ENCODE measurements around the gene MEGF9.

DNA sequence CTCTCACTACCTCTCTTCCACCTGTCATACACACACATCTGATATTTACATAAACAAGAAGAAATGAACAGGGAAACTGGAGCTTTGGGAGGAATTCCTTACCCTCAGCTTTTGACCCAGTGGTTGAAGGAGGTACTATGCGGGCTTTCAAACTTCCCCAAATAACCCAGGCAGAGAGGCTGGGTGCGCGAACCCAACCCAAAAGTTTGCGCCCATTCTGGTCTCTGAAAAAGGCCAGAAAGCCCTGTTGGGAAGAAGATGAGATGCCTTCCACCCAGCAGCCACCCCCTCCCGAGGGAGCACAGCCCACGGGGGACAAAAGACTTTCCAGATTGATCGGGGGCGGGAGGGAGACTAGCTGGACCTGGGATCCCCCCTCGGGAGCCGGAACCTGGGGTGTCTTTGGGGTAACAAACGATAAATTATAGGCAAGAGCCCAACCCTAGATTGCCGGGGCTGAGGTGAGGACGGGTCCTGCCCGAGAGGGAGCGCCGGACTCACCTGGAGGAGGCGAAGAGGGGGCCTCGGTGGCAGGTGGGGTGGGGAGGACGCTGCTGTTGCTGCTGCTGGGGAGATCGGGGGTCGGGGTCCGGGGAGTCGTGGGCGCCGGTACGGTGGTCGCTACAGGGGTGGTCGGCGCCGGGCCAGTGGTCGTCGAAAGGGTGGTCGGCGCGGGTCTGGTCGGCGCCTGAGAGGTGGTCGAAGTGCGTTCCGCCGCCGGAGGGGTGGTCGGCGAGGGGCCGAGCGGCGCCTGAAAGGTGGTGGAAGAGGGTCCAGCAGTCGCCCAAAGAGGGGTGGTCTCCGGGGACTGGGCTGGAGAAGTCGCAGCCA is 798 bp downstream of the MEGF9 start:
- TF ChIP-seq CTCF (IDR thresholded peaks at IDR 0.05; ENCODE audit: insufficient read depth, low read length) (no peak), GABPA (IDR thresholded peaks at IDR 0.05; ENCODE audit: low read depth) (no peak)

All from HL-60 (cell line).